K562 (cell line): ENCODE data around the gene DHRS3. TPM values are rescaled to one million over a fixed set of nuclear protein-coding genes. Genes with fewer than 3 reads are reported as not detected.

Experiments used
- ATF2 ChIP-seq: sonication (generic); formaldehyde crosslinking; IDR thresholded peaks from 2 replicates; pipeline ENCODE4 v1.8.1; 2022; ENCODE audit warnings: missing genetic modification reagents
- BCL6 ChIP-seq: fragments of 250-450 bp; sonication (Bioruptor Pico); IDR thresholded peaks from 2 replicates; pipeline ENCODE4 v1.4.0; 2020
- CREB1 ChIP-seq, 2 experiments: sonication (generic) in 1 of 2; formaldehyde crosslinking in 1 of 2; IDR thresholded peaks; 2 replicates each; pipeline versions ENCODE4 v1.6.1 to v1.8.0; 2012 to 2022; ENCODE audit warnings: inconsistent platforms in 1 of 2, mild to moderate bottlenecking in 1 of 2, missing genetic modification reagents in 1 of 2, moderate library complexity in 1 of 2
- CTBP1 ChIP-seq: fragments of 450-650 bp; IDR thresholded peaks from 2 replicates; pipeline ENCODE4 v1.6.1; 2016; ENCODE audit warnings: borderline replicate concordance
- HDAC1 ChIP-seq, 2 experiments: fragments of 450-650 bp; IDR thresholded peaks; 2 replicates each; pipeline ENCODE4 v1.6.1; 2016 to 2017; ENCODE audit warnings: inconsistent platforms in 1 of 2, mild to moderate bottlenecking in 1 of 2, moderate library complexity in 1 of 2
- MED1 ChIP-seq: sonication (generic); formaldehyde crosslinking; IDR thresholded peaks from 2 replicates; pipeline ENCODE4 v1.8.1; 2023; ENCODE audit warnings: missing genetic modification reagents, borderline replicate concordance
- MXI1 ChIP-seq: IDR thresholded peaks from 2 replicates; pipeline ENCODE4 v1.6.1; 2011; ENCODE audit warnings: low read depth, mild to moderate bottlenecking, improper control_type of control experiment, low read length
- RAD21 ChIP-seq, 2 experiments: fragments of 250-450 bp in 1 of 2; fragments of 450-650 bp in 1 of 2; sonication (Bioruptor Pico) in 1 of 2; formaldehyde crosslinking in 1 of 2; IDR thresholded peaks in 1 of 2; conservative IDR thresholded peaks in 1 of 2; 2 replicates each; pipeline versions ENCODE4 v1.4.0 to v1.8.0; 2020 to 2022; ENCODE audit warnings: mild to moderate bottlenecking in 2 of 2, moderate library complexity in 1 of 2
- RBM15 ChIP-seq: fragments of 200-400 bp; formaldehyde crosslinking; IDR thresholded peaks from 2 replicates; pipeline ENCODE4 v1.6.1; 2018; ENCODE audit warnings: mild to moderate bottlenecking, low read length, moderate library complexity; ENCODE audit not compliant: insufficient read depth
- RBM34 ChIP-seq: fragments of 200-400 bp; formaldehyde crosslinking; IDR thresholded peaks from 2 replicates; pipeline ENCODE4 v1.6.1; 2018; ENCODE audit warnings: low read length, borderline replicate concordance; ENCODE audit not compliant: insufficient read depth
- REST ChIP-seq, 2 experiments: fragments of 450-650 bp; formaldehyde crosslinking in 1 of 2; IDR thresholded peaks; 2 replicates each; pipeline versions ENCODE4 v1.4.0 to v1.6.1; 2014 to 2020; ENCODE audit warnings: mild to moderate bottlenecking in 2 of 2, borderline replicate concordance in 1 of 2, low read depth in 1 of 2
- SMC3 ChIP-seq: conservative IDR thresholded peaks from 2 replicates; pipeline ENCODE4 v1.6.1; 2011; ENCODE audit warnings: low read depth, low read length, improper control_type of control experiment; ENCODE audit not compliant: insufficient read depth
- TAF7 ChIP-seq: fragments of 450-650 bp; IDR thresholded peaks from 2 replicates; pipeline ENCODE4 v1.6.1; 2016; ENCODE audit warnings: missing genetic modification characterization, missing compliant biosample characterization
- TAL1 ChIP-seq: fragments of 450-650 bp; IDR thresholded peaks from 2 replicates; pipeline ENCODE4 v1.6.1; 2016; ENCODE audit warnings: mild to moderate bottlenecking
- TEAD1 ChIP-seq, 2 experiments: fragments of 450-650 bp in 1 of 2; sonication (generic) in 1 of 2; formaldehyde crosslinking; IDR thresholded peaks; 2 replicates each; pipeline versions ENCODE4 v1.4.0 to v1.8.0; 2020 to 2022; ENCODE audit warnings: mild to moderate bottlenecking in 2 of 2, missing genetic modification reagents in 1 of 2
- ZBTB7A ChIP-seq: IDR thresholded peaks from 2 replicates; pipeline ENCODE4 v1.6.1; 2011; ENCODE audit warnings: low read depth, mild to moderate bottlenecking, low read length, moderate library complexity, borderline replicate concordance; ENCODE audit not compliant: control insufficient read depth
- ZNF408 ChIP-seq: fragments of 250-450 bp; sonication (Bioruptor Pico); IDR thresholded peaks from 2 replicates; pipeline ENCODE4 v1.4.0; 2020; ENCODE audit warnings: low read depth, mild to moderate bottlenecking, moderate library complexity
- polyA plus RNA-seq, 8 experiments: library from polyadenylated mRNA; depleted of rRNA in 4 of 8; stranded (reverse) in 5 of 8; unstranded in 3 of 8; fragments of >200 nt; fragmentation: Nextera tagmentation in 2 of 8; fragmentation: Illumina TruSeq in 1 of 8; extraction: Ambion mirVana in 2 of 8; extraction: Trizol in 1 of 8; gene quantifications; 2 replicates each; pipeline versions ENCODE4 v1.2.1 to v1.2.3, GENCODE V29; 2011 to 2014; ENCODE audit warnings: inconsistent platforms in 1 of 8, missing spikeins in 1 of 8
- total RNA-seq, 7 experiments: library from RNA; depleted of rRNA in 6 of 7; stranded (reverse); fragments of >200 nt in 6 of 7; fragmentation: Illumina TruSeq in 2 of 7; extraction: Trizol in 2 of 7; gene quantifications; 2 replicates each; pipeline versions ENCODE4 v1.2.1 to v1.2.3, GENCODE V29; 2011 to 2021; ENCODE audit warnings: low replicate concordance in 1 of 7

Gene DHRS3
- total and polyA plus RNA-seq, 9 of the 15 experiments (the other 6 are each of a cell fraction or from before 2014, with no cell fraction given), result 21.0 to 116 (median 58.7) TPM

GRCh38 chr1:12600880-12601633 lies 17.0 kb downstream of the DHRS3 start (continued):
- peak; percentile 71 for TF ChIP-seq REST (IDR thresholded peaks at IDR 0.05; ENCODE audit: borderline replicate concordance)
- TF ChIP-seq REST (CRISPR knock-in tag; IDR thresholded peaks at IDR 0.05; ENCODE audit: low read depth), result no peak
- peak; percentile 57 for TF ChIP-seq SMC3
- no peak for TF ChIP-seq RBM34
- 0 out of 4 replicates have a peak, but pooled peaks of 1 of the 2 experiments have one; percentile 15 for TF ChIP-seq TEAD1 (CRISPR knock-in tag; IDR thresholded peaks at IDR 0.05)
- no peak for TF ChIP-seq TAF7 (tag)
- peak; percentile 29; the same call in 1 of the 2 replicates for TF ChIP-seq ZBTB7A
- TF ChIP-seq RAD21 (CRISPR knock-in tag; conservative IDR thresholded peaks at IDR 0.05 in 1 of 2, IDR thresholded peaks at IDR 0.05 in 1 of 2), result peak; percentile 46 to 69
- TF ChIP-seq ZNF408 (CRISPR knock-in tag), result no peak
- no peak for TF ChIP-seq HDAC1 (IDR thresholded peaks at IDR 0.05)
- no peak for TF ChIP-seq MXI1
- no peak for TF ChIP-seq TAL1
- no peak for TF ChIP-seq RBM15
- TF ChIP-seq CTBP1, result 0 out of 2 replicates have a peak, but pooled peaks have one; percentile 20
- TF ChIP-seq ATF2 (CRISPR knock-in tag), result no peak
- 0 out of 2 replicates have a peak, but pooled peaks have one; percentile 74 for TF ChIP-seq MED1
- TF ChIP-seq BCL6 (CRISPR knock-in tag), result no peak
- TF ChIP-seq CREB1 (IDR thresholded peaks at IDR 0.05), result no peak
- TF ChIP-seq CREB1 (CRISPR knock-in tag; IDR thresholded peaks at IDR 0.05), result no peak
